ENCODE measurements around the gene KCNC1. TPM values are rescaled to one million over a fixed set of nuclear protein-coding genes. Genes with fewer than 3 reads are reported as not detected.

KCNC1 gene
- total and polyA plus RNA-seq, 2 experiments from 2014 or later, result 0.11 TPM; not detected in 1

DNA sequence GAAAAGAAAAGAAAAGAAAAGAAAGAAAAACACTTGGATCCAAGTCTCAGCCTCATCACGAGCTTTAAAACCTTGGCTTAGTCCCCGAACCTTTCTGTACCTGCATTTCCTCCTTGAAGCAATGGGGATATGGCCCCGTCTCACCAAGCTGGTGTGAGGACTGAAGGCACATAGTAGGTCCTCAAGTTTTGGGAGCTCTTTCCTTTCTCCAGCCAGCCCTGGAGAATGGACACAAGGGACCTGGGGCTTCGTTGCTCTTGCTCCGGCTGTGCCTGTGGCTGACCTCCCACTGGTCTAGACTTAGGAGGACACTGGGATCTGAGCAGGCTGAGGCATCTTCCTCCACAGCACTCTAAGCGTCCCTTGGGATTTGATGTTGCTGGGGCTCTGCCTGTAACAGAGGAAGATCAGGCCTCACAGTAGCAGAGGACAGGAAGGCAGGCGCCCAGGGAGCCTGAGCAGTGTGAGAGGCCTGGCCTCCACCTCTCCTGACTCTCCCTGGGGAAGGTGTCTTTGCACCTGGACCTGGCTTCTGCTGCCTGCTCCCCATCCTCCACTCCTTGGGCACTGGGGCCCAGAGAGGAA, 32.8 kb downstream of the KCNC1 start:
- no peak overlapping the region for H3K4me2 ChIP-seq
- no peaks in the 10 kb centered on the region for H3K79me2 ChIP-seq (replicated peaks; ENCODE audit: insufficient read depth)
- TF ChIP-seq EZH2 (IDR thresholded peaks at IDR 0.05; ENCODE audit: low read depth, unreplicated experiment), result no peak
- no peak for TF ChIP-seq JUNB (IDR thresholded peaks at IDR 0.05; ENCODE audit: unreplicated experiment)
- TF ChIP-seq EZH2phosphoT487 (IDR thresholded peaks at IDR 0.05; ENCODE audit: unreplicated experiment), result no peak
- TF ChIP-seq REST (IDR thresholded peaks at IDR 0.05; ENCODE audit: unreplicated experiment), result no peak
- TF ChIP-seq STAT1 (IDR thresholded peaks at IDR 0.05; ENCODE audit: unreplicated experiment), result no peak
- no peak for TF ChIP-seq CTCF (conservative IDR thresholded peaks at IDR 0.05; ENCODE audit: low read depth in 2 of 2)
- no peaks in the 10 kb centered on the region for H4K20me1 ChIP-seq (replicated peaks; ENCODE audit: insufficient read depth)
- H3K4me3 Mint-ChIP-seq, result no peak overlapping the region
- H3F3A ChIP-seq (replicated peaks; ENCODE audit: low read depth), result no peaks in the 10 kb centered on the region
- no peak overlapping the region for H3K27ac ChIP-seq (ENCODE audit: low read depth)
- H3K27ac Mint-ChIP-seq, result no peak overlapping the region
- no peak overlapping the region for H3K4me3 ChIP-seq
- H3K27me3 Mint-ChIP-seq (ENCODE audit: insufficient read depth, low read depth, poor library complexity), result peaks cover 3% of the 10 kb centered on the region
- H3K36me3 Mint-ChIP-seq (ENCODE audit: low read depth), result no peaks in the 10 kb centered on the region
- no peak overlapping the region for H2AFZ ChIP-seq
- ATAC-seq (no peak), DNase-seq (ENCODE audit: low spot score) (no peak)
- no peaks in the 10 kb centered on the region for H3K36me3 ChIP-seq (ENCODE audit: insufficient read depth)
- H3K4me1 ChIP-seq (ENCODE audit: insufficient read depth), result no peaks in the 10 kb centered on the region
- no peaks in the 10 kb centered on the region for H3K27me3 ChIP-seq (ENCODE audit: insufficient read depth)
- H3K4me1 Mint-ChIP-seq, result peaks cover 5% of the 10 kb centered on the region
- H3K9me3 Mint-ChIP-seq, result no peaks in the 10 kb centered on the region; the same call in 2 of the 3 replicates
- no peaks in the 10 kb centered on the region for H3K9me2 ChIP-seq (ENCODE audit: insufficient read depth)

- Histone ChIP-seq H2AFZ (no peak overlapping the region), H3K4me3 (no peak overlapping the region), H3K4me2 (no peak overlapping the region), H3K4me1 (ENCODE audit: insufficient read depth) (no peaks in the 10 kb centered on the region), H3K9me2 (ENCODE audit: insufficient read depth) (no peaks in the 10 kb centered on the region), H3K36me3 (ENCODE audit: insufficient read depth) (no peaks in the 10 kb centered on the region), H3K27ac (ENCODE audit: low read depth) (no peak overlapping the region), H3K27me3 (ENCODE audit: insufficient read depth) (no peaks in the 10 kb centered on the region), H3K79me2 (replicated peaks; ENCODE audit: insufficient read depth) (no peaks in the 10 kb centered on the region), H3F3A (replicated peaks; ENCODE audit: low read depth) (no peaks in the 10 kb centered on the region), H4K20me1 (replicated peaks; ENCODE audit: insufficient read depth) (no peaks in the 10 kb centered on the region)
- Mint-ChIP-seq H3K27me3 (ENCODE audit: insufficient read depth, low read depth, poor library complexity) (peaks cover 3% of the 10 kb centered on the region), H3K9me3 (no peaks in the 10 kb centered on the region; the same call in 2 of the 3 replicates), H3K4me3 (no peak overlapping the region), H3K36me3 (ENCODE audit: low read depth) (no peaks in the 10 kb centered on the region), H3K4me1 (peaks cover 5% of the 10 kb centered on the region), H3K27ac (no peak overlapping the region)
- ATAC-seq (no peak), DNase-seq (ENCODE audit: low spot score) (no peak)
- TF ChIP-seq EZH2 (IDR thresholded peaks at IDR 0.05; ENCODE audit: low read depth, unreplicated experiment) (no peak), ZNF114 (CRISPR knock-in tag; IDR thresholded peaks at IDR 0.05) (no peak), JUNB (IDR thresholded peaks at IDR 0.05; ENCODE audit: unreplicated experiment) (no peak)
- TF ChIP-seq, protein P1, sequence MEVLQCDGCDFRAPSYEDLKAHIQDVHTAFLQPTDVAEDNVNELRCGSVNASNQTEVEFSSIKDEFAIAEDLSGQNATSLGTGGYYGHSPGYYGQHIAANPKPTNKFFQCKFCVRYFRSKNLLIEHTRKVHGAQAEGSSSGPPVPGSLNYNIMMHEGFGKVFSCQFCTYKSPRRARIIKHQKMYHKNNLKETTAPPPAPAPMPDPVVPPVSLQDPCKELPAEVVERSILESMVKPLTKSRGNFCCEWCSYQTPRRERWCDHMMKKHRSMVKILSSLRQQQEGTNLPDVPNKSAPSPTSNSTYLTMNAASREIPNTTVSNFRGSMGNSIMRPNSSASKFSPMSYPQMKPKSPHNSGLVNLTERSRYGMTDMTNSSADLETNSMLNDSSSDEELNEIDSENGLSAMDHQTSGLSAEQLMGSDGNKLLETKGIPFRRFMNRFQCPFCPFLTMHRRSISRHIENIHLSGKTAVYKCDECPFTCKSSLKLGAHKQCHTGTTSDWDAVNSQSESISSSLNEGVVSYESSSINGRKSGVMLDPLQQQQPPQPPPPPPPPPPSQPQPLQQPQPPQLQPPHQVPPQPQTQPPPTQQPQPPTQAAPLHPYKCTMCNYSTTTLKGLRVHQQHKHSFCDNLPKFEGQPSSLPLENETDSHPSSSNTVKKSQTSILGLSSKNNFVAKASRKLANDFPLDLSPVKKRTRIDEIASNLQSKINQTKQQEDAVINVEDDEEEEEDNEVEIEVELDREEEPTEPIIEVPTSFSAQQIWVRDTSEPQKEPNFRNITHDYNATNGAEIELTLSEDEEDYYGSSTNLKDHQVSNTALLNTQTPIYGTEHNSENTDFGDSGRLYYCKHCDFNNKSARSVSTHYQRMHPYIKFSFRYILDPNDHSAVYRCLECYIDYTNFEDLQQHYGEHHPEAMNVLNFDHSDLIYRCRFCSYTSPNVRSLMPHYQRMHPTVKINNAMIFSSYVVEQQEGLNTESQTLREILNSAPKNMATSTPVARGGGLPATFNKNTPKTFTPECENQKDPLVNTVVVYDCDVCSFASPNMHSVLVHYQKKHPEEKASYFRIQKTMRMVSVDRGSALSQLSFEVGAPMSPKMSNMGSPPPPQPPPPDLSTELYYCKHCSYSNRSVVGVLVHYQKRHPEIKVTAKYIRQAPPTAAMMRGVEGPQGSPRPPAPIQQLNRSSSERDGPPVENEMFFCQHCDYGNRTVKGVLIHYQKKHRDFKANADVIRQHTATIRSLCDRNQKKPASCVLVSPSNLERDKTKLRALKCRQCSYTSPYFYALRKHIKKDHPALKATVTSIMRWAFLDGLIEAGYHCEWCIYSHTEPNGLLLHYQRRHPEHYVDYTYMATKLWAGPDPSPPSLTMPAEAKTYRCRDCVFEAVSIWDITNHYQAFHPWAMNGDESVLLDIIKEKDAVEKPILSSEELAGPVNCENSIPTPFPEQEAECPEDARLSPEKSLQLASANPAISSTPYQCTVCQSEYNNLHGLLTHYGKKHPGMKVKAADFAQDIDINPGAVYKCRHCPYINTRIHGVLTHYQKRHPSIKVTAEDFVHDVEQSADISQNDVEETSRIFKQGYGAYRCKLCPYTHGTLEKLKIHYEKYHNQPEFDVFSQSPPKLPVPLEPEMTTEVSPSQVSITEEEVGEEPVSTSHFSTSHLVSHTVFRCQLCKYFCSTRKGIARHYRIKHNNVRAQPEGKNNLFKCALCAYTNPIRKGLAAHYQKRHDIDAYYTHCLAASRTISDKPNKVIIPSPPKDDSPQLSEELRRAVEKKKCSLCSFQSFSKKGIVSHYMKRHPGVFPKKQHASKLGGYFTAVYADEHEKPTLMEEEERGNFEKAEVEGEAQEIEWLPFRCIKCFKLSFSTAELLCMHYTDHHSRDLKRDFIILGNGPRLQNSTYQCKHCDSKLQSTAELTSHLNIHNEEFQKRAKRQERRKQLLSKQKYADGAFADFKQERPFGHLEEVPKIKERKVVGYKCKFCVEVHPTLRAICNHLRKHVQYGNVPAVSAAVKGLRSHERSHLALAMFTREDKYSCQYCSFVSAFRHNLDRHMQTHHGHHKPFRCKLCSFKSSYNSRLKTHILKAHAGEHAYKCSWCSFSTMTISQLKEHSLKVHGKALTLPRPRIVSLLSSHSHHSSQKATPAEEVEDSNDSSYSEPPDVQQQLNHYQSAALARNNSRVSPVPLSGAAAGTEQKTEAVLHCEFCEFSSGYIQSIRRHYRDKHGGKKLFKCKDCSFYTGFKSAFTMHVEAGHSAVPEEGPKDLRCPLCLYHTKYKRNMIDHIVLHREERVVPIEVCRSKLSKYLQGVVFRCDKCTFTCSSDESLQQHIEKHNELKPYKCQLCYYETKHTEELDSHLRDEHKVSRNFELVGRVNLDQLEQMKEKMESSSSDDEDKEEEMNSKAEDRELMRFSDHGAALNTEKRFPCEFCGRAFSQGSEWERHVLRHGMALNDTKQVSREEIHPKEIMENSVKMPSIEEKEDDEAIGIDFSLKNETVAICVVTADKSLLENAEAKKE (CRISPR knock-in tag; IDR thresholded peaks at IDR 0.05), result no peak
- TF ChIP-seq, protein P2, sequence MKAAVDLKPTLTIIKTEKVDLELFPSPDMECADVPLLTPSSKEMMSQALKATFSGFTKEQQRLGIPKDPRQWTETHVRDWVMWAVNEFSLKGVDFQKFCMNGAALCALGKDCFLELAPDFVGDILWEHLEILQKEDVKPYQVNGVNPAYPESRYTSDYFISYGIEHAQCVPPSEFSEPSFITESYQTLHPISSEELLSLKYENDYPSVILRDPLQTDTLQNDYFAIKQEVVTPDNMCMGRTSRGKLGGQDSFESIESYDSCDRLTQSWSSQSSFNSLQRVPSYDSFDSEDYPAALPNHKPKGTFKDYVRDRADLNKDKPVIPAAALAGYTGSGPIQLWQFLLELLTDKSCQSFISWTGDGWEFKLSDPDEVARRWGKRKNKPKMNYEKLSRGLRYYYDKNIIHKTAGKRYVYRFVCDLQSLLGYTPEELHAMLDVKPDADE (IDR thresholded peaks at IDR 0.05), result no peak
These were observed 33.3 kb downstream of the KCNC1 start for GRCh38 chr11:17767914-17768313.

All from GM23338 (cell line).